ENCODE measurements around the gene HRAS.
"Not testable (repeated sequence)": the region's sequence is repeated elsewhere in the genome, so short reads cannot be mapped to it uniquely, and the experiment has no call there.

HRAS gene

GRCh38 chr11:535519-536454 lies at the start of gene HRAS:
HRAS (minus strand) TSS chr11:535576.
- peak; percentile 95 for DNase-seq

DNA sequence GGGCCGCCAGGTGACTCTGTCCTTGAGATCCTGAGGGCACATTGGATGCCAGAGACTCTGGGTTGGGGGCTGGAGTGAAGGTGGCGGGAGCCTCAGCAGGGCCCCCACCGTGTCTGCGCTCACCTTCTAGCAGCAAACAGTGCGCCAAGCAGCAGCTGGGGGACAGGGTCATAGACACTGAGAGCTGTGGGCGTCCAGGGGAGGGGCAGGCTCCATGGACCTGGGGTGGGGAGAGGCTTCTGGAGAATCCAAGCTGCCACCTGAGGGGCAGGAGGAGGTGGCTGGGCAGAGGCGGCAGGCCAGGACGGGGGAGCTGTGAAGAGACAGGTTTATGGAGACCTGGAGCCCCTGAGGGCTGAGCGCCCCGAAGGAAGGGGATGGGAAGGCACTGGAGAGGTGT lies 48.9 kb upstream of the HRAS start:
- DNase-seq: no peak

GRCh38 chr11:581752-582151 lies 46.4 kb upstream of the HRAS start:
- no peak for DNase-seq

DNA sequence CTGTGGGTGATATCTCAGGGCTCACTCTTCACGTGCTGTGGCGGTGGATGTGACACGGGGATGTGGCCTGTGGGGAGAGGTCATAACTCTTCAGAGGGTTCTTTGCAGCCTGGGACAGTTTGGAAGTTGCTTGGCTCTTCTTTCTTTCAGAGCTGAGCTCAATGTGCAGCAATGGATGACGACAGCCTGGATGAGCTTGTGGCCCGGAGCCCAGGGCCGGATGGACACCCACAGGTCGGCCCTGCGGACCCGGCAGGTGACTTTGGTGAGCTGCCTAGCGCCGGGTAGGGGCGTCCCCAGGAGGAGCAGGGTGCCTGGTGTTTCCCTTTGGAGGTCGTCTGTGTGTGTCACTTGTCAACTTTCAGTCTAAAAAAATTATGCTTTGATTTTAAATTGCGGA lies 46.0 kb upstream of the HRAS start:
- DNase-seq: no peak

- no peak for DNase-seq
Measured at GRCh38 chr11:579830-580601, 44.6 kb upstream of the HRAS start.

- DNase-seq: no peak
Measured at GRCh38 chr11:578276-579035, 43.1 kb upstream of the HRAS start.

DNA sequence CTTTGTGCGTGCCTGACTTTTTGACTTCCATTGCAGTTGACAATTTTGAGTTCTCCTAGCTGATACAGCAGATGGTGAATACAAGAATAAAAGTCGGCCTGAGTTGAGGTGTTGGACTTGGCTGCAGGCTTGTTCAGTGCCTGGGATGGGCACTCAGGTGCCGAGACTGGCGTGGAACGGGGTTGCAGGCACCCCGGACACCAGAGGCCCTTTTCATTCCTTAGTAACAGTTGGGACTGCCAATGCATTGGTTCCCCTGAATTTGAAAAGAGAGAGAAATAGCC lies 42.2 kb upstream of the HRAS start:
- DNase-seq: no peak

GRCh38 chr11:576811-577610 lies 41.6 kb upstream of the HRAS start:
- DNase-seq: no peak

GRCh38 chr11:575996-576768 lies 40.8 kb upstream of the HRAS start, which contains the start of gene PHRF1:
PHRF1 (plus strand) TSS chr11:576470; CDS start chr11:581513, 5,043 bp downstream.
- peak; percentile 95 for DNase-seq

DNA sequence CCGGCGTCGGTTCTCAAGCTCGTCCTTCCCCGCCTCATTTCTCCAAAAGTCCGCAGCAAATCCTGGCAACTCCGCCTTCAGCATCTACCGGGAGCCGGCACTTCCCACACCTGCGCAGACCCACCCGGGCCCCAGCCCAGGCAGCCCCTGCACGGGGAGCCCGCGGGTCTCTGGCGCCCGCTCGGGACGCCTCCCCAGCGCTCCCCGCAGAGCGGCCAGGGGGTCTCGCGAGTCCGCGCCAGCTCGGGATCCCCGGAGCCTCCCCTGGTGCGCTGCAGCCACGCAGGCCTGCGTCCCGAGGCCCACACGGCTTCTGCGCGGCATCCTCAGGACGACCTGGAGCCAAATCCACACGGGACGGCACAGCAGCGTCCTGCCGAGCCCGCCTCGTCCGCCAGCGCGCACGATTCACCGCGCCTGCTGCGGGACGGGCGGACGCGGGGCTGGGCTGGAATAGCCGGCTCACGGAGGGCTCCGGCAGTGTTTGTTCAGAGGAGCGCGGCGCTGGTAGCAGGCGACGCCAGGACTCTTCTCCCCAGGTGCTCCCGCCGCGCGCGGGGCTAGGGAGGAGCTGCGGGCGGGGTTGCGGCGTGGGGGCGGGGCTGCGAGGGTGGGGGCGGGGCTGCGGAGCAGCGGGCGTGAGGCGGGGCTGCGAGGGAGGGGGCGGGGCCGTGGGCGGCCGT lies 40.1 kb upstream of the HRAS start:
- DNase-seq: no peak

DNA sequence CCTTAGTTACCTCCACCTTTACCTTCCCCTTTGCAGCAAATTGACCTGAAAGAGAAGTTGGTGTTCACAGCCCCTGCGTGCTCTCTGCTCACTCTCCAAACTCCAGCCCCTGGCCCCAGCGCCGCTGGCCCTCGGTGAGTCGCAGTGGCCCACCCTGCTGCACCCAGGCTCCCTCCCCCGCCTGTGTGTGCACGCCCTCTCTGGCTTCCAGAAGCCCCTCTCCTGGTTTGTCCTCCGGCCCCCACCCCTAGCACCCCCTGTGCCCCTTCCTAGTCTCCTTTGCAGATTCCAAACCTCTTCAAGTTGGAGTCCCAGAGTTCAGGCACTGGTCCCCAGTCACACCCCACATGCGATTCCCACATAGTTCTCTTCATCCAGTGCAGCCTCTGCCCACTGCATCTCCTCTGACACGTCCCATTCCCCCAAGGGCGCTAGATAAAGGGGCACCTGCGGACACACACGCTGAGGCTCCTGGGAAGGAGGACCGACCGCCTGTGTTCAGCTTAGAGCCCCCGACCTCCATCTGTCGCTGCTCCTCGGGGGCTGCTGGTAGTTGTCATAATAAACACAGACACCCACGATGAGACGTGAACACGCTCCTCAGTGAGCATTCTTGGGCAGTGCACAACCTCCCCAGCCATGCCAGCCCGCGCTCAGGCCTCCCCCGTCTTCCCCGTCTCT lies 39.4 kb upstream of the HRAS start:
- no peak for DNase-seq

DNA sequence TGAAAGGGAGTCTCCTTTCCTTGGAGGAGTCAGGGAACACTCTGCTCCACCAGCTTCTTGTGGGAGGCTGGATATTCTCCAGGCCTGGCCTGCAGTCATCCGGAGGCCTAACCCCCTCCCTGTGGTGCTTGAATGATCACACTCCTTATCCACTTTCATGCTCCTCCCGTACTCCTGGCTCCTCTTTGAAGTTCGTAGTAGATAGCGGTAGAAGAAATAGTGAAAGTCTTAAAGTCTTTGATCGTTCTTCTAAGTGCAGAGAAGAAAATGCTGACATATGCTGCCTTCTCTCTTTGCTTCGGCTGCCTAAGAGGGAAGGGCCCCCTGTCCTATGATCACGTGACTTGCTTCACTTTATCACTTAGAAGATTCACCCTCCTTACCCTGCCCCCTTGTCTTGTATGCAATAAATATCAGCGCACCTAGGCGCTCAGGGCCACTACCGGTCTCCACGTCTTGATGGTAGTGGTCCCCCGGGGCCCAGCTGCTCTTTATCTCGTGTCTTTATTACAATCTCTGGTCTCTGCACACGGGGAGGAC lies 38.7 kb upstream of the HRAS start:
- DNase-seq: not testable (repeated sequence)

DNA sequence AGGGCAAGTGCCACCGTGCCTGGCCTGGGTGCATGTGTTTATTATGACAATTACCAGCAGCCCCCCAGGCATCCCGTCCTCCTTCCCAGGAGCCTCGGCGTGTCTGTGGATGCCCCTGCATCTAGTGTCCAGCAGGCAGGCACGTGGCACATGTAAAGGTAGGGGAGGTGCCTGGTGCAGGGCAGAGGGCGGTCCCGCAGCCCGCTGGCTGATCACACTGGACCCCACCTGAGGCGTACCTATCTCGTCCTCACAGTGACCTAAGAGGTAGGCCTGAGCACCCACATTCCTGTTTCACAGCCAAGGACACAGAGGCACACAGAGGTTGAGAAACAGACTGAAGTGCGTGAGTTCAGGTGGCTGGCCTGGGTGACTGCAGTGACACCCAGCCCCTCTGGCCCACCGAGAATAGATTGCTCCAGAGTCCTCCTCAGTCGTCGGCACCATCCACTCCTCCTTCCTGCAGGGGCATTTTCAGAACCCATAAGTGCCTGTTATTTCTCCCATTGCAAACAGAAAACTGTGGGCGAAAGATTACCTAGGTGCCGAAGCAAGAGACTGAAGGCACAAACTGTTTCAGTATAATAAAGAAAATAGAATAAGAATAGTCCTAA lies 37.9 kb upstream of the HRAS start:
- no peak for DNase-seq

GRCh38 chr11:571802-572185 lies 36.4 kb upstream of the HRAS start:
- no peak for DNase-seq

- DNase-seq: no peak
Measured at GRCh38 chr11:569158-569885, 33.9 kb upstream of the HRAS start.

- DNase-seq: peak; percentile 89
Measured at GRCh38 chr11:568306-569157, 33.2 kb upstream of the HRAS start.

GRCh38 chr11:567629-568292 lies 32.4 kb upstream of the HRAS start:
- peak; percentile 20 for DNase-seq

Data from activated CD8-positive, alpha-beta memory T cell treated with anti-CD3 and anti-CD28 coated beads, Interleukin-2, amount 50 U/mL, for 4 hours (primary cell).